ENCODE measurements around the gene RPS6KA4. TPM values are rescaled to one million over a fixed set of nuclear protein-coding genes. Genes with fewer than 3 reads are reported as not detected.
A peak's percentile ranks its signal among the peaks of the same experiment; 100 is the strongest.
"Not testable (repeated sequence)": the region's sequence is repeated elsewhere in the genome, so short reads cannot be mapped to it uniquely, and the experiment has no call there.

The RPS6KA4 gene
- 10 to 100 TPM; 11.1 to 29.4 (median 25.3) TPM for polyA plus RNA-seq

DNA sequence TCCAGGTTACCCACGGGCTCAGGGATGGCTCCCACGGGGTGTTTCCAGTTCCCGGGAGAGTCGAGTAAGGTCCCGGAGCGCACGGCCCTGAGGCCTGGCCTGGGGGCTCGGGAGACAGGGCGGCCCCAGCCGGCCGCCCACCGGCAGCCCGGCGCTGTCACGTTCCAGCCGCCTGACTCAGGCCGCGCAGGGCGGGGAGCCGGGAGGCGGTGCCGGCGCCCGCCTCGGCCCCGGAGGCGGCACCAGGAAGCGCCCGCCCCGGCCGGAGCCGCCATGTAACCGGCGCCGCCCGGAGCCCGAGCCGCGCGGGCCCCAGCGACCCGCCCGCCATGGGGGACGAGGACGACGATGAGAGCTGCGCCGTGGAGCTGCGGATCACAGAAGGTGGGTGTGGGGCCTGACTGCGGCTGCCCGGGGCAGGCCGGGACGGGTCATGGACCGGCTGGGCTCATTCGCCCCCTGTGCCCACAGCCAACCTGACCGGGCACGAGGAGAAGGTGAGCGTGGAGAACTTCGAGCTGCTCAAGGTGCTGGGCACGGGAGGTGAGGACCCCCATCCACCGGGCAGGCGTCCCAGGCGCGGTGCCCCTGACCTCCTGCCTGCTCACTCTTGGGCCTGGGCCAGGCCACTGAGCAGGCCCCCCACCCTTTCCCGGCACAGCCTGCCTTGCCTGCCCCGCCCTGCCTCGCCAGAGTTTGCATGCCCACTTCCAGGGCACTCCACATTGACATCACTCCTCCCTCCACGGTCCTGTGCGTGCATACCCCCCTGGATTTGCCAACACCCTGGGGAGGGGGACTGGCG is at the start of gene RPS6KA4:
Gene RPS6KA4 (plus strand): TSS at position 256 of the 805 bp plus-strand sequence. CDS start 74 bp downstream, at position 330.
- H3K27ac ChIP-seq (ENCODE audit: low read depth, low read length), result peak within 1 kb of the TSS; percentile 9

DNA sequence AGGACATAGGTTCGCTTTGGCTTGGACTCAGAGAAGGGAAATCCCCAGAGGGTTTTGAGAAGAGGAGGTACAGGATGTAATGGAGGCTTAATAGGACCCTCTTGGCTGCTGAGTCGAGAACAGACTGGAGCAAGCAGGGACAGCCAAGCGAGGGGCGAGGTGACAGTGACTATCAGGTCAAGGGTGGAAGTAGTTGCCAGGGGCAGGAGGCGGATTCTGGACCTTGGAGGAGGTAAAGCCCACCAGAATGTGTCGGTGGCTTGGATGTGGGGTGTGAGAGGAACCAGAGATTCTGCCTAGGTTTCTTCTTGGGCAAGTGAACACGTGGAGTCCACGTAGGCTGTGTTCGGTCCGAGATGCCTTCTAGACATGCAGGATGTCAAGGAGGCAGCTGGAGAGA is 46.0 kb upstream of the RPS6KA4 start:
- 88 to 98% (median 89%) methylated on average over 10 of the region's 10 CpGs for WGBS, 3 donors
- peak overlapping the region; percentile 15 for H3K27ac ChIP-seq (ENCODE audit: low read depth, low read length)

More for the DNA sequence above, at the start of gene RPS6KA4:
- WGBS, 3 donors, result 0 to 1% (median 1%) methylated on average over 57 to 70 of the region's 70 CpGs

DNA sequence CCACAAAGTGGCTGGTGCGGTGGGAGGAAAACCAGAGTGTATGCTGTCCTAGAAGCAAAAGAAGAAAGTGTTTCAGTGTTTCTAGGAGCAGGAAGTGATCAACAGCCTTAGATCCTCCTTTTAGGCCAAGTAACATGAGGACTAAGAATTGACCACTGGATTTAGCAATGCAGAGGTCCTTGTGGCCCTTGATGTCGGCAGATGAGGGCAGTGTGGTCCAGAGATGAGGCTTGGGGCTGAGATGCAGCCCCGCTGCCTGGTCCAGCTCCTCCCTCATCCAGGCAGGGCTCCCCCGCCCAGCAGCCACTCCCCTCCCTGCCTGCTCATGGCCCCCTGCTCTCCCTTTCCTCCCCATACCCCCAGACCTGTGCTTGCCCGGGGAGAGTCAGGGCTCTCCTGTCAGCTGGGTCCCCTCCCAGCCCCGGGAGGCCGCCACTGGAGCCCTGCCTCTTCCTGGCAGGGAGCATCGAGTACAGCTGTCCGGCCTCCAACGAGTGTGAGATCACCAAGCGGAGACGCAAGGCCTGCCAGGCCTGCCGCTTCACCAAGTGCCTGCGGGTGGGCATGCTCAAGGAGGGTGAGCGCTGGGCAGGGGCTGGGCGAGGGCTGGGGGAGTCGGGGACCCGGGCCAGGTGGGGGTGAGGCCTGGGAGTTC is 45.3 kb upstream of the RPS6KA4 start:
- 61 to 75% (median 67%) methylated on average over 18 of the region's 18 CpGs for WGBS, 3 donors

GRCh38 chr11:64314146-64314804 is 44.7 kb upstream of the RPS6KA4 start:
- peak overlapping the region; percentile 54 for H3K27ac ChIP-seq (ENCODE audit: low read depth, low read length)
- WGBS, 3 donors, result 55 to 84% (median 84%) methylated on average over 15 to 19 of the region's 19 CpGs

More for the DNA sequence above, 45.3 kb upstream of the RPS6KA4 start:
- H3K27ac ChIP-seq (ENCODE audit: low read depth, low read length), result peak overlapping the region; percentile 54

DNA sequence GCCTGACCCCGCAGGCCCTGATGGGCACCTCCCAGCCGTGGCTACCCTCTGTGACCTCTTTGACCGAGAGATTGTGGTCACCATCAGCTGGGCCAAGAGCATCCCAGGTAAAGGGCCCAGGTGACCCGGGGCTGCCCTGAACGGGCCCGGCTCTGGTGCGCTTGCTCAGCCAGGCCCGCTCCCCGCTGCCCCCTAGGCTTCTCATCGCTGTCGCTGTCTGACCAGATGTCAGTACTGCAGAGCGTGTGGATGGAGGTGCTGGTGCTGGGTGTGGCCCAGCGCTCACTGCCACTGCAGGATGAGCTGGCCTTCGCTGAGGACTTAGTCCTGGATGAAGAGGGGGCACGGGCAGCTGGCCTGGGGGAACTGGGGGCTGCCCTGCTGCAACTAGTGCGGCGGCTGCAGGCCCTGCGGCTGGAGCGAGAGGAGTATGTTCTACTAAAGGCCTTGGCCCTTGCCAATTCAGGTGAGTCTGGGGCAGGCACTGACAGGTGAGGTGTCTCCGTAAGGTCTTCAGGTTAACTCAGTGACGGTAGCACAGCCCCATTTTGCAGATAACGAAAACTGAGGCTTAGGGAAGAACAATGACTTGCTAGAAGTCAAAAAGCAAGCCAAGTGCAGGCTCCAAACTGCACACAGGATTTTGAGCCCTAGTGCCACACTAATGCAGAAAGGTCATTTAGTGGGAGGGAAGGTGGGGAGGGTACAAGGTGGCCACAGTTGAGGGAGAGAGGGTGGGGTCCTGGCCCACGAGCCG is 44.0 kb upstream of the RPS6KA4 start:
- 82 to 93% (median 87%) methylated on average over 24 of the region's 24 CpGs for WGBS, 3 donors
- no peak overlapping the region for H3K27ac ChIP-seq (ENCODE audit: low read depth, low read length)

DNA sequence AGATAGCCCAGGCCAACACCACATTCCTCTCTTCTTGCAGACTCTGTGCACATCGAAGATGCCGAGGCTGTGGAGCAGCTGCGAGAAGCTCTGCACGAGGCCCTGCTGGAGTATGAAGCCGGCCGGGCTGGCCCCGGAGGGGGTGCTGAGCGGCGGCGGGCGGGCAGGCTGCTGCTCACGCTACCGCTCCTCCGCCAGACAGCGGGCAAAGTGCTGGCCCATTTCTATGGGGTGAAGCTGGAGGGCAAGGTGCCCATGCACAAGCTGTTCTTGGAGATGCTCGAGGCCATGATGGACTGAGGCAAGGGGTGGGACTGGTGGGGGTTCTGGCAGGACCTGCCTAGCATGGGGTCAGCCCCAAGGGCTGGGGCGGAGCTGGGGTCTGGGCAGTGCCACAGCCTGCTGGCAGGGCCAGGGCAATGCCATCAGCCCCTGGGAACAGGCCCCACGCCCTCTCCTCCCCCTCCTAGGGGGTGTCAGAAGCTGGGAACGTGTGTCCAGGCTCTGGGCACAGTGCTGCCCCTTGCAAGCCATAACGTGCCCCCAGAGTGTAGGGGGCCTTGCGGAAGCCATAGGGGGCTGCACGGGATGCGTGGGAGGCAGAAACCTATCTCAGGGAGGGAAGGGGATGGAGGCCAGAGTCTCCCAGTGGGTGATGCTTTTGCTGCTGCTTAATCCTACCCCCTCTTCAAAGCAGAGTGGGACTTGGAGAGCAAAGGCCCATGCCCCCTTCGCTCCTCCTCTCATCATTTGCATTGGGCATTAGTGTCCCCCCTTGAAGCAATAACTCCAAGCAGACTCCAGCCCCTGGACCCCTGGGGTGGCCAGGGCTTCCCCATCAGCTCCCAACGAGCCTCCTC is 43.1 kb upstream of the RPS6KA4 start:
- H3K27ac ChIP-seq (ENCODE audit: low read depth, low read length), result not testable (repeated sequence)
- WGBS, 3 donors, result 74 to 83% (median 82%) methylated on average over 23 to 25 of the region's 25 CpGs

- H3K27ac ChIP-seq (ENCODE audit: low read depth, low read length), result peak overlapping the region; percentile 63
- 5 to 7% (median 6%) methylated on average over 32 of the region's 32 CpGs for WGBS, 3 donors
Measured at GRCh38 chr11:64316672-64317324, 42.2 kb upstream of the RPS6KA4 start.

DNA sequence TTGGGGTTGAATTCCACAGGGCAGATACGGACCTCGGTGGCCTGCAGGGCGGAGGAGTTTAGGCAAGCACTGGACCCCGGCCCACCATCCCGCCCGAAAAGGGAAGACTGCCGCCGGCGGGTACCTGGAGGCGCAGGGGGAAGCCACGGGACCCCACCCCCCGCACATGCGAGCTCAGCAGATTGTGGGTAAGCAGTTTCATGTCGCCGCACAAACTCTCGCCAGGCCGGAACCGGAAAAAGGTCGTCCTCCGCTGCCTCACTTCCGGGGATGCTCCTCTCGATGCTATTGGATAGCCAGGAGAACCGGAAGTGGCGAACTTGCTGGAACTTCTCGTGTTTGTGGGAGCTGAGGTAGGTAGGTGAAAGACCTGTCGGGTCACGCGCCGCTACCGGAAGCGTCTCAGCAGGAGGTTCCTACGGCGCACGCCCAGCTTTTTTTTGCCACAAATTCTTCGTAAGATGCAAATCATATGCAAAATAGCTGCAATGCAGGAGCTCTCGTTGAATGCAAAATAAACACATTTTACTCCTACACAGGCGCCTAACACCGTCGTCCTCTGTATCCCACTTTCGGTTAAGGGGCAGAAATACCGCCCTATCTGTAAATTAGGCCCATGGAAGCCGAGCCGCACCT is 41.5 kb upstream of the RPS6KA4 start, which contains the start of gene TRMT112:
Gene TRMT112 (minus strand): TSS at position 235 of the 636 bp plus-strand sequence. CDS start 33 bp downstream, at position 202.
- peak within 1 kb of the TSS; percentile 63 for H3K27ac ChIP-seq (ENCODE audit: low read depth, low read length)
- 0% methylated on average over 43 of the region's 43 CpGs for WGBS, 3 donors

DNA sequence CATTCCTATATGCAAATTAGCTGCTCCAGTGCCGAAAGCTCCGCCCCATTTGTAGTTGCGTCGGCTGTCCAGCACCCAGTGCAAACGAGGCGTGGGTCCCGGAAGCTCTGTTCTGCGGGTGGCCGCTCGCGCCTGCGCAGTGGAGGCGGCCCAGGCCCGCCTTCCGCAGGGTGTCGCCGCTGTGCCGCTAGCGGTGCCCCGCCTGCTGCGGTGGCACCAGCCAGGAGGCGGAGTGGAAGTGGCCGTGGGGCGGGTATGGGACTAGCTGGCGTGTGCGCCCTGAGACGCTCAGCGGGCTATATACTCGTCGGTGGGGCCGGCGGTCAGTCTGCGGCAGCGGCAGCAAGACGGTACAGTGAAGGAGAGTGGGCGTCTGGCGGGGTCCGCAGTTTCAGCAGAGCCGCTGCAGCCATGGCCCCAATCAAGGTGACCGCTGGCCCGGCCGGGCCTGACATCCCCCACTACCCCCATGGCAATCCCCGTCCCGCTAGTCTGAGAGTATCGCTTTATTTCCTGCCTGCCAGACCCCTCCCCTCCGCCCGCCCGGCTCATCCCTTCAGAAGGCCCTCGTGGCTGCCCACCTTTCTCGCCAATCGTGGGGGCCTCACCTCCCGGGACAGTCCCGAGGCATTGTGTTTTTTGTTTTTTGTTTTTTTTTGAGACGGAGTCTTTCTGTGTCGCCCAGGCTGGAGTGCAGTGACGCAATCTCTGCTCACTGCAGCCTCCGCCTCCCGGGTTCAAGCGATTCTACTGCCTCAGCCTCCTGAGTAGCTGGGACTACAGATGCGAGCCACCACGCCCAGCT is 40.8 kb upstream of the RPS6KA4 start, which contains the start of gene PRDX5:
Gene PRDX5 (plus strand): TSS at position 161 of the 805 bp plus-strand sequence. CDS start 95 bp downstream, at position 256.
- H3K27ac ChIP-seq (ENCODE audit: low read depth, low read length), result peak within 1 kb of the TSS; percentile 63
- 1% methylated on average over 61 of the region's 61 CpGs for WGBS, 3 donors

- peak overlapping the region; percentile 4 for H3K27ac ChIP-seq (ENCODE audit: low read depth, low read length)
- 16 to 23% (median 19%) methylated on average over 17 to 19 of the region's 19 CpGs for WGBS, 3 donors
Measured at GRCh38 chr11:64318766-64319761, 39.9 kb upstream of the RPS6KA4 start.

DNA sequence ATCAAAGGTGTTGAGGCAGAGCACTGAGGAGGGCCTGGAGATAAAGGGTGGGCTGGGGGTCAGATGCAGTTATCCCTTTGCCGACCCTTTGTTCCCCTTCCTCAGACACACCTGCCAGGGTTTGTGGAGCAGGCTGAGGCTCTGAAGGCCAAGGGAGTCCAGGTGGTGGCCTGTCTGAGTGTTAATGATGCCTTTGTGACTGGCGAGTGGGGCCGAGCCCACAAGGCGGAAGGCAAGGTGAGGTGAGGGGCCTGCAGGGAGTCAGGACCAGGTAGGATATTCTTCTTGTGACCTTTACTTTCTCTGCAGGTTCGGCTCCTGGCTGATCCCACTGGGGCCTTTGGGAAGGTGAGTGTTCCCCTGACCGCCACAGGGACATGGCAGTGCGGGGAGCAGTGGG is 38.4 kb upstream of the RPS6KA4 start:
- no peak overlapping the region for H3K27ac ChIP-seq (ENCODE audit: low read depth, low read length)
- WGBS, 3 donors, result 92 to 95% (median 93%) methylated on average over 7 of the region's 7 CpGs

DNA sequence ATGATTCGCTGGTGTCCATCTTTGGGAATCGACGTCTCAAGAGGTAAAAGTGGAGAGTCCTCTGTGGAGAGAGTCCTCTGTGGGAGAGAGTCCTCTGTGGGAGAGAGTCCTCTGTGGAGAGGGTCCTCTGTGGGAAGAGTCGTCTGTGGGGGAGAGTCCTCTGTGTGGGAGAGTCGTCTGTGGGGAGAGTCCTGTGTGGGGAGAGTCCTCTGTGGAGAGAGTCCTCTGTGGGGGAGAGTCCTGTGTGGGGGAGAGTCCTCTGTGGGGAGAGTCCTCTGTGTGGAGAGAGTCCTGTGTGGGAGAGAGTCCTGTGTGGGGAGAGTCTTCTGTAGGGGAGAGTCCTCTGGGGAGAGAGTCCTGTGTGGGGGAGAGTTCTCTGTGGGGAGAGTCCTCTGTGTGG is 37.9 kb upstream of the RPS6KA4 start:
- 81 to 84% (median 83%) methylated on average over 5 of the region's 5 CpGs for WGBS, 3 donors
- H3K27ac ChIP-seq (ENCODE audit: low read depth, low read length), result no peak overlapping the region

- no peak overlapping the region for H3K27ac ChIP-seq (ENCODE audit: low read depth, low read length)
- WGBS, 3 donors, result 56 to 91% (median 86%) methylated on average over 5 of the region's 5 CpGs
Measured at GRCh38 chr11:64321533-64321932, 37.4 kb upstream of the RPS6KA4 start.

DNA sequence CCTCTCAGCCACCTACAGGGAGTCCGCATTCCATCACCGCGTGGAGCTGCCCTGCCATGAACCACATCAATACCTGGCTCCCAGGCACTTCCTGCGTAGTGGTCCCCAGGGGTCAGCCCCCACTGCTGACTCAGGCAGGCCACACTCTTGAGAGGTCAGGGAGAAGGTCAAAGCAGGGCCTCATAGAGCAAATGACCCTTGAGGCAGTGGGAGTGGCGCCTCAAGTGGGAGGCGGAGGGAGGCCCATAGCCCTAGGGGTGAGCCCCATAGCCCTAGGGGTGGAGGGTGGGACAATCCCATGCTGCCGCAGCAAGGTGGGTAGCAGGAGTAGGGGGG is 36.1 kb upstream of the RPS6KA4 start:
- no peak overlapping the region for H3K27ac ChIP-seq (ENCODE audit: low read depth, low read length)
- WGBS, 3 donors, result 82 to 87% (median 83%) methylated on average over 7 of the region's 7 CpGs

- 65 to 76% (median 73%) methylated on average over 5 of the region's 5 CpGs for WGBS, 3 donors
- no peak overlapping the region for H3K27ac ChIP-seq (ENCODE audit: low read depth, low read length)
Measured at GRCh38 chr11:64323373-64323772, 35.6 kb upstream of the RPS6KA4 start.
